Right lobe of liver (tissue), 6 donors: Measurements from ENCODE around the gene SLCO3A1. TPM values are rescaled to one million over a fixed set of nuclear protein-coding genes. Genes with fewer than 3 reads are reported as not detected.

ENCODE experiments used
- ATAC-seq, 4 donors: fragments of 200-7000 bp; cut with Tn5 transposase; one replicate each; pipeline ENCODE4 v1.9.1; 2020; ENCODE audit warnings: mild to moderate bottlenecking in 4 of 4, moderate library complexity in 4 of 4
- DNase-seq, 3 donors: peaks; one replicate each; pipeline ENCODE4 v3.0.0-alpha.2; 2020
- H3K27ac ChIP-seq, 3 donors: fragments of 200-600 bp; one replicate each; pipeline ENCODE4 v1.8.0; 2022
- H3K27me3 ChIP-seq, 2 donors: fragments of 200-600 bp; one replicate each; pipeline ENCODE4 v1.8.0; 2022
- H3K36me3 ChIP-seq, 4 donors: fragments of 200-600 bp; sonication (generic) in 1 of 4; one replicate each; pipeline versions ENCODE4 v1.5.1 to v1.8.0; 2017 to 2022; ENCODE audit warnings: control low read depth in 1 of 4
- H3K4me1 ChIP-seq, 4 donors: fragments of 200-600 bp; sonication (generic) in 1 of 4; one replicate each; pipeline versions ENCODE4 v1.5.1 to v1.8.0; 2017 to 2022; ENCODE audit warnings: control low read depth in 1 of 4
- H3K4me3 ChIP-seq, 3 donors: fragments of 200-600 bp; one replicate each; pipeline ENCODE4 v1.8.0; 2022
- H3K9me3 ChIP-seq, 4 donors: fragments of 200-600 bp; sonication (generic) in 1 of 4; one replicate each; pipeline versions ENCODE4 v1.5.1 to v1.8.0; 2017 to 2022; ENCODE audit warnings: control low read depth in 1 of 4
- POLR2A ChIP-seq: fragments of 450-650 bp; IDR thresholded peaks from one replicate; pipeline ENCODE4 v1.6.1; 2017; ENCODE audit warnings: antibody characterized with exemption, mild to moderate bottlenecking
- WGBS: methylation state at CpG from one replicate; pipeline ENCODE4 v1.1.6; 2018; ENCODE audit warnings: low coverage, low lambda C conversion rate; ENCODE audit not compliant: insufficient coverage; ENCODE audit errors: missing lambda C conversion rate; 5-methylcytosine and 5-hydroxymethylcytosine counted together
- intact Hi-C, 2 donors: fragments of 100-400 bp; cut with DNase I; formaldehyde crosslinking; loops; one replicate each; pipeline versions ENCODE4 v1.11.2 to v1.14.1; 2022
- total RNA-seq, 6 experiments: library from RNA; depleted of rRNA in 2 of 6; stranded (reverse); fragments of >200 nt in 2 of 6; fragmentation: NEBNext Ultra II Directional in 3 of 6; extraction: Animal tissue kit (Norgen Biotek cat#: 25700) in 3 of 6; gene quantifications; one replicate each; pipeline versions ENCODE4 v1.1.0 to v1.2.4, GENCODE V29; 2016 to 2023
- TF ChIP-seq, protein P1 (sequence below), 4 donors: fragments of 200-600 bp in 3 of 4; fragments of 450-650 bp in 1 of 4; IDR thresholded peaks; one replicate each; pipeline versions ENCODE4 v1.5.1 to v1.8.0; 2016 to 2022; ENCODE audit warnings: antibody characterized with exemption in 4 of 4, mild to moderate bottlenecking in 2 of 4
- donor health status: DM: no; HTN: yes; CAD: no.
- donor health status: DM: no; HTN: no; CAD: no.
- donor health status: DM: no; HTN: no; CAD: no.
- donor health status: DM: no; HTN: yes; CAD: no.
- donor health status: DM: no; HTN: yes; CAD: no.

Gene SLCO3A1
- total RNA-seq, 6 experiments from 2014 or later: 2.4 to 7.7 (median 3.7) TPM

DNA sequence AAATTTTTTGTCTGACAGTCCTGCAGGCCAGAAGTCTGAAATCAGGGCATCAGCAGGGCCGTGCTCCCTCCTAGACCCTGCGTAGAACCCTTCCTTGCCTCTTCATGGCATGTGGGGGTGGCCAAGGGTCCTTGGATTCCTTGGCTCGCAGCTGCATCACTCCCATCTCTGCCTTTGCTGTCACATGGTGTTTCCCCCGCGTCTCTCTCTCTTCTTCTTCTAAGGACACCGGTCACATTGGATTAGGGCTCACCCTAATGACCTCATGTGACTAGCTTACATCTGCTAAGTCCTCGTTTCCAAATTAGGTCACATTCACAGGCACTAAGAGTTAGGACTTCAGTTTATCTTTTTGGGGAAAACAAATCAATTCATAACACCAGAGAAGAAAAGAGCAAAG lies 12.0 kb downstream of the SLCO3A1 start:
- H3K9me3 ChIP-seq: no peaks in the 10 kb centered on the region
- H3K4me3 ChIP-seq: no peak overlapping the region
- intact Hi-C loops: no loop called here
- ATAC-seq (no peak), DNase-seq (no peak)
- H3K4me1 ChIP-seq: no peaks in the 10 kb centered on the region
- no peaks in the 10 kb centered on the region for H3K27me3 ChIP-seq
- H3K27ac ChIP-seq: no peak overlapping the region
- TF ChIP-seq, protein P1, sequence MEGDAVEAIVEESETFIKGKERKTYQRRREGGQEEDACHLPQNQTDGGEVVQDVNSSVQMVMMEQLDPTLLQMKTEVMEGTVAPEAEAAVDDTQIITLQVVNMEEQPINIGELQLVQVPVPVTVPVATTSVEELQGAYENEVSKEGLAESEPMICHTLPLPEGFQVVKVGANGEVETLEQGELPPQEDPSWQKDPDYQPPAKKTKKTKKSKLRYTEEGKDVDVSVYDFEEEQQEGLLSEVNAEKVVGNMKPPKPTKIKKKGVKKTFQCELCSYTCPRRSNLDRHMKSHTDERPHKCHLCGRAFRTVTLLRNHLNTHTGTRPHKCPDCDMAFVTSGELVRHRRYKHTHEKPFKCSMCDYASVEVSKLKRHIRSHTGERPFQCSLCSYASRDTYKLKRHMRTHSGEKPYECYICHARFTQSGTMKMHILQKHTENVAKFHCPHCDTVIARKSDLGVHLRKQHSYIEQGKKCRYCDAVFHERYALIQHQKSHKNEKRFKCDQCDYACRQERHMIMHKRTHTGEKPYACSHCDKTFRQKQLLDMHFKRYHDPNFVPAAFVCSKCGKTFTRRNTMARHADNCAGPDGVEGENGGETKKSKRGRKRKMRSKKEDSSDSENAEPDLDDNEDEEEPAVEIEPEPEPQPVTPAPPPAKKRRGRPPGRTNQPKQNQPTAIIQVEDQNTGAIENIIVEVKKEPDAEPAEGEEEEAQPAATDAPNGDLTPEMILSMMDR (IDR thresholded peaks at IDR 0.05): no peak
- TF ChIP-seq POLR2A: no peak
- H3K36me3 ChIP-seq: no peaks in the 10 kb centered on the region
- 68% methylated on average over 7 of the region's 7 CpGs for WGBS

DNA sequence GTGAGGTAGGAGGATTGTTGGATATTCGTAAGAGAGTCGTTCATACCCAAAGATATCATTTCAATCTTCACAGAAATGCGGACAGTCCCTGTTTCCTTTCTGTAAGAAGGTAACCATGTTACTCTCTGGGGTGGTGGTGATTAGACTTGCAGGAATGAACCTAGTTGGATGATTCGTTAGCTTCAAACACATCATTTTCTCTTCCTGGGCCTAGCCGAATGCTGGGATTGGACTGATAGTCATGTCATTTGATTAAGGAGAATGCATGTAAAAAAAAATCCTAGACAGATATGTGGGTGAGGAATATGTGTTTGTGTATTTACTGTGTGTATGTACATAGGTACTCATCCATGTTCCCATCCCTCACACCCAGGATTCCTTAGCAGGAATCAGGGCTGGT lies 12.4 kb downstream of the SLCO3A1 start:
- no peak for DNase-seq
- H3K4me1 ChIP-seq: no peaks in the 10 kb centered on the region
- H3K36me3 ChIP-seq: no peaks in the 10 kb centered on the region
- H3K27ac ChIP-seq: no peak overlapping the region
- intact Hi-C loops: no loop called here
- ATAC-seq: no peak
- H3K27me3 ChIP-seq: no peaks in the 10 kb centered on the region
- TF ChIP-seq, protein P1 (IDR thresholded peaks at IDR 0.05): no peak
- TF ChIP-seq POLR2A: no peak
- 88% methylated on average over 4 of the region's 5 CpGs for WGBS
- H3K4me3 ChIP-seq: no peak overlapping the region
- no peaks in the 10 kb centered on the region for H3K9me3 ChIP-seq

DNA sequence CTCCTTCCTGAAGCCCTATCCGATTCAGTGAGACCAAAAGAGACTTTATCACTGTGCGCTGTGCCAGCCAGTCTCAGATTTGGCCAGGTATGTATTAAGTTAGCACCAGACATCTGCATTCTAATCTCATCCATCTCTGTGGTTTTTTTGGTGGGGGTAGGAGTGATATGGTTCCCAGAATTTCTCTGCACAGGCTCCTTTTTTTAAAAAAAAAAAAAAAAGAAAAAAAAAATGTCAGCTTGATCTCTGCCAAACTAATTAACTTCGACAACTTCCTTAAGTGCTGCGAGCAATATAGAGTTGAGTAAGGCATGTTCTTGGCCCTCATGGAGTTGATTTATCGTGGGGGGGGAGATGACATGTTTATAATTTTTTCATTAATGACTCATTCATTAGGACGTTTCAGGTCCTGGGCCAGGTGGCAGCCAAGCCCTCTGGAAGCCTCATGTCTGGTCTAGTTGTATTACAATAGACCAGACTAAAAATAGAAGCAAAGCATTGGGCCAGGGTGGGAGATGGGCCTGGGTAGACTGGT lies 12.9 kb downstream of the SLCO3A1 start:
- H3K4me3 ChIP-seq: no peak overlapping the region
- no peak for TF ChIP-seq POLR2A
- TF ChIP-seq, protein P1 (IDR thresholded peaks at IDR 0.05): no peak
- no peaks in the 10 kb centered on the region for H3K9me3 ChIP-seq
- 43% methylated on average over 6 of the region's 6 CpGs for WGBS
- peak overlapping the region in 1 of 3 donors; percentile 3 for H3K27ac ChIP-seq
- intact Hi-C loops: no loop called here
- no peak for ATAC-seq
- no peak for DNase-seq
- H3K4me1 ChIP-seq: no peaks in the 10 kb centered on the region
- no peaks in the 10 kb centered on the region for H3K36me3 ChIP-seq
- no peaks in the 10 kb centered on the region for H3K27me3 ChIP-seq

DNA sequence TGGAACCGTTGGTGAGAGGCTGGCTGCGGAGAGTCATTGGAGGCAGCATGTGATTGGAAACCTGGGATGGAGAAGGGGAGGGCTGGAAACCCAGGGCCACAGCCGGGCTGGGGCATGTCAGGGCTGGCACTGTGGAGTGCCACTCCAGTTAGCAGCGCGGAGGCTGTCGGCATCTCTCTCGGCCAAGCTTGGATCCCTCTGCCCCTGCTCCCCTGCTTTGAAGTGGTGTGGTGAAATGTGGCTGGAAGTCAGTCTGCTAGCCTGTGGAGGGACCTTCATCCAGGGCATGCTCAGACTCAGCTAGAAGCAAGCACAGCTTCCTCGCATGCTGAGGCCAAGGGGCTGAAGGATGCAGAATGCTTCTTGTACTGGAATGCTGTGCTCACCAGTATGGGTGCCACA lies 13.5 kb downstream of the SLCO3A1 start:
- 71% methylated on average over 5 of the region's 8 CpGs for WGBS
- intact Hi-C loops: no loop called here
- DNase-seq: no peak
- H3K36me3 ChIP-seq: no peaks in the 10 kb centered on the region
- TF ChIP-seq POLR2A: no peak
- TF ChIP-seq, protein P1 (IDR thresholded peaks at IDR 0.05): no peak
- peak in 1 of 4 donors; percentile 17 for ATAC-seq
- peak overlapping the region in 2 of 3 donors; percentile 3 to 13 for H3K27ac ChIP-seq
- no peaks in the 10 kb centered on the region for H3K9me3 ChIP-seq
- no peaks in the 10 kb centered on the region for H3K27me3 ChIP-seq
- no peak overlapping the region for H3K4me3 ChIP-seq
- H3K4me1 ChIP-seq: no peaks in the 10 kb centered on the region
